Measurements from ENCODE around the gene RBMS1. TPM values are rescaled to one million over a fixed set of nuclear protein-coding genes. Genes with fewer than 3 reads are reported as not detected.

The RBMS1 gene
- total and polyA plus RNA-seq, 4 experiments from 2014 or later, result 101 to 131 (median 112) TPM

GRCh38 chr2:160345071-160345764 lies 148.4 kb downstream of the RBMS1 start:
- Histone ChIP-seq H3K27me3 (ENCODE audit: insufficient read depth, low read length) (no peaks in the 10 kb centered on the region), H3K4me3 (ENCODE audit: low read length in 2 of 2) (no peak overlapping the region), H3K9me3 (ENCODE audit: control insufficient read depth in 1 of 2, low read length in 2 of 2) (no peaks in the 10 kb centered on the region), H3K27ac (ENCODE audit: low read depth, low read length) (no peak overlapping the region), H3K4me1 (ENCODE audit: insufficient read depth, low read length) (peaks cover 77% of the 10 kb centered on the region), H3K36me3 (ENCODE audit: insufficient read depth, low read length) (no peaks in the 10 kb centered on the region)
- Mint-ChIP-seq H3K36me3 (peaks cover 6 to 16% of the 10 kb centered on the region in 2 donors), H3K27me3 (no peaks in the 10 kb centered on the region), H3K4me1 (peaks cover 54 to 94% (median 82%) of the 10 kb centered on the region in 4 donors), H3K27ac (peak overlapping the region; percentile 30 to 73 (median 47)), H3K9me3 (no peaks in the 10 kb centered on the region), H3K4me3 (peak overlapping the region in 6 of 8 donors; percentile 4 to 77 (median 72))
- POLR2A ChIA-PET (ENCODE audit: partially characterized antibody), result interaction anchor here (1.2 to 2.1 kb wide), 2 partner anchors 10 to 66 kb away, joined by 3 to 4 read pairs; no protein-coding TSS in a partner anchor
- intact Hi-C loops (cut with micrococcal nuclease), result no loop called here
- DNase-seq, result no peak
- CTCF ChIA-PET (ENCODE audit: partially characterized antibody), result interaction anchor here (1.1 to 3.9 kb wide), 4 partner anchors 8 to 649 kb away, joined by 3 to 15 read pairs (median 8); no protein-coding TSS in a partner anchor

- H3K9me3 ChIP-seq (ENCODE audit: control insufficient read depth in 1 of 2, low read length in 2 of 2), result no peaks in the 10 kb centered on the region
- ChIA-PET POLR2A (ENCODE audit: partially characterized antibody) (interaction anchor here (2.1 kb wide), 1 partner anchor 8 kb away, joined by 4 read pairs; no protein-coding TSS in a partner anchor), CTCF (ENCODE audit: partially characterized antibody) (interaction anchor here (1.2 to 3.9 kb wide), 3 partner anchors 10 to 19 kb away, joined by 4 to 15 read pairs (median 12); no protein-coding TSS in a partner anchor)
- H3K27ac ChIP-seq (ENCODE audit: low read depth, low read length), result no peak overlapping the region
- H3K27me3 ChIP-seq (ENCODE audit: insufficient read depth, low read length), result no peaks in the 10 kb centered on the region
- no peak overlapping the region for H3K27ac Mint-ChIP-seq
- H3K36me3 ChIP-seq (ENCODE audit: insufficient read depth, low read length), result no peaks in the 10 kb centered on the region
- no peaks in the 10 kb centered on the region for H3K9me3 Mint-ChIP-seq
- no peak overlapping the region for H3K4me3 Mint-ChIP-seq
- no peak overlapping the region for H3K4me3 ChIP-seq (ENCODE audit: low read length in 2 of 2)
- no peak for DNase-seq
- H3K4me1 ChIP-seq (ENCODE audit: insufficient read depth, low read length), result peaks cover 82% of the 10 kb centered on the region
- peaks cover 0 to 6% of the 10 kb centered on the region in 2 donors for H3K36me3 Mint-ChIP-seq
- intact Hi-C loops (cut with micrococcal nuclease), result no loop called here
- no peaks in the 10 kb centered on the region for H3K27me3 Mint-ChIP-seq
- H3K4me1 Mint-ChIP-seq, result peaks cover 56 to 94% (median 82%) of the 10 kb centered on the region in 4 donors
Observed at GRCh38 chr2:160343404-160343803, 150.2 kb downstream of the RBMS1 start.

GRCh38 chr2:160339726-160340125 lies 153.9 kb downstream of the RBMS1 start:
- Histone ChIP-seq H3K27me3 (ENCODE audit: insufficient read depth, low read length) (no peaks in the 10 kb centered on the region), H3K4me3 (ENCODE audit: low read length in 2 of 2) (no peak overlapping the region), H3K27ac (ENCODE audit: low read depth, low read length) (no peak overlapping the region), H3K36me3 (ENCODE audit: insufficient read depth, low read length) (no peaks in the 10 kb centered on the region), H3K4me1 (ENCODE audit: insufficient read depth, low read length) (peaks cover 76% of the 10 kb centered on the region), H3K9me3 (ENCODE audit: control insufficient read depth in 1 of 2, low read length in 2 of 2) (no peaks in the 10 kb centered on the region)
- Mint-ChIP-seq H3K27me3 (no peaks in the 10 kb centered on the region), H3K4me1 (peaks cover 53 to 89% (median 75%) of the 10 kb centered on the region in 4 donors), H3K4me3 (no peak overlapping the region), H3K36me3 (peaks cover 0 to 4% of the 10 kb centered on the region in 2 donors), H3K27ac (peak overlapping the region in 3 of 7 donors; percentile 14 to 71 (median 54)), H3K9me3 (no peaks in the 10 kb centered on the region)
- CTCF ChIA-PET (ENCODE audit: partially characterized antibody), result interaction anchor here (1.3 kb wide), 1 partner anchor 13 kb away, joined by 6 read pairs; no protein-coding TSS in a partner anchor
- no peak for DNase-seq
- intact Hi-C loops (cut with micrococcal nuclease), result loop anchor here (1.0 kb wide), 1 partner anchor 8 kb away; no protein-coding TSS in a partner anchor
- POLR2A ChIA-PET (ENCODE audit: partially characterized antibody), result interaction anchor here (1.5 kb wide), 1 partner anchor 45 kb away, joined by 3 read pairs; no protein-coding TSS in a partner anchor

GRCh38 chr2:160338901-160339685 lies 154.5 kb downstream of the RBMS1 start:
- Histone ChIP-seq H3K4me3 (ENCODE audit: low read length in 2 of 2) (no peak overlapping the region), H3K27ac (ENCODE audit: low read depth, low read length) (no peak overlapping the region), H3K9me3 (ENCODE audit: control insufficient read depth in 1 of 2, low read length in 2 of 2) (no peaks in the 10 kb centered on the region), H3K4me1 (ENCODE audit: insufficient read depth, low read length) (peaks cover 76% of the 10 kb centered on the region), H3K27me3 (ENCODE audit: insufficient read depth, low read length) (no peaks in the 10 kb centered on the region), H3K36me3 (ENCODE audit: insufficient read depth, low read length) (no peaks in the 10 kb centered on the region)
- CTCF ChIA-PET (ENCODE audit: partially characterized antibody), result no interaction called here
- peak overlapping the region in 3 of 8 donors; percentile 20 to 54 (median 35) for H3K4me3 Mint-ChIP-seq
- H3K9me3 Mint-ChIP-seq, result no peaks in the 10 kb centered on the region
- intact Hi-C loops (cut with micrococcal nuclease), result loop anchor here (1.0 kb wide), 1 partner anchor 8 kb away; no protein-coding TSS in a partner anchor
- DNase-seq, result no peak
- H3K36me3 Mint-ChIP-seq, result peaks cover 0 to 4% of the 10 kb centered on the region in 2 donors
- no peaks in the 10 kb centered on the region for H3K27me3 Mint-ChIP-seq
- POLR2A ChIA-PET (ENCODE audit: partially characterized antibody), result interaction anchor here (1.5 kb wide), 1 partner anchor 46 kb away, joined by 3 read pairs; no protein-coding TSS in a partner anchor
- peaks cover 58 to 90% (median 76%) of the 10 kb centered on the region in 4 donors for H3K4me1 Mint-ChIP-seq
- H3K27ac Mint-ChIP-seq, result peak overlapping the region; percentile 2 to 71 (median 30)

- intact Hi-C loops (cut with micrococcal nuclease), result no loop called here
- Mint-ChIP-seq H3K9me3 (no peaks in the 10 kb centered on the region), H3K27ac (peak overlapping the region in 5 of 7 donors; percentile 20 to 82 (median 67)), H3K4me3 (peak overlapping the region in 1 of 8 donors; percentile 16), H3K4me1 (peaks cover 65 to 91% (median 79%) of the 10 kb centered on the region in 4 donors), H3K36me3 (peaks cover 0 to under 1% of the 10 kb centered on the region in 2 donors), H3K27me3 (no peaks in the 10 kb centered on the region)
- POLR2A ChIA-PET (ENCODE audit: partially characterized antibody), result interaction anchor here (1.5 to 1.6 kb wide), 3 partner anchors 9 to 15 kb away, joined by 3 to 4 read pairs (median 4); no protein-coding TSS in a partner anchor
- H3K4me1 ChIP-seq (ENCODE audit: insufficient read depth, low read length), result peaks cover 84% of the 10 kb centered on the region
- H3K9me3 ChIP-seq (ENCODE audit: control insufficient read depth in 1 of 2, low read length in 2 of 2), result no peaks in the 10 kb centered on the region
- H3K27ac ChIP-seq (ENCODE audit: low read depth, low read length), result no peak overlapping the region
- CTCF ChIA-PET (ENCODE audit: partially characterized antibody), result interaction anchor here (1.1 to 1.6 kb wide), 5 partner anchors 11 to 90 kb away, joined by 3 to 10 read pairs (median 3); no protein-coding TSS in a partner anchor
- DNase-seq, result no peak
- no peaks in the 10 kb centered on the region for H3K36me3 ChIP-seq (ENCODE audit: insufficient read depth, low read length)
- no peak overlapping the region for H3K4me3 ChIP-seq (ENCODE audit: low read length in 2 of 2)
- H3K27me3 ChIP-seq (ENCODE audit: insufficient read depth, low read length), result no peaks in the 10 kb centered on the region
Observed at GRCh38 chr2:160337728-160338127, 155.9 kb downstream of the RBMS1 start.

GRCh38 chr2:160336635-160337034 lies 157.0 kb downstream of the RBMS1 start:
- Mint-ChIP-seq H3K4me3 (no peak overlapping the region), H3K27me3 (no peaks in the 10 kb centered on the region), H3K36me3 (peaks cover 0 to 1% of the 10 kb centered on the region in 2 donors), H3K4me1 (peaks cover 69 to 91% (median 81%) of the 10 kb centered on the region in 4 donors), H3K9me3 (no peaks in the 10 kb centered on the region), H3K27ac (peak overlapping the region in 2 of 7 donors; percentile 3 to 65)
- Histone ChIP-seq H3K4me3 (ENCODE audit: low read length in 2 of 2) (no peak overlapping the region), H3K27ac (ENCODE audit: low read depth, low read length) (no peak overlapping the region), H3K27me3 (ENCODE audit: insufficient read depth, low read length) (no peaks in the 10 kb centered on the region), H3K4me1 (ENCODE audit: insufficient read depth, low read length) (peaks cover 88% of the 10 kb centered on the region), H3K36me3 (ENCODE audit: insufficient read depth, low read length) (no peaks in the 10 kb centered on the region), H3K9me3 (ENCODE audit: control insufficient read depth in 1 of 2, low read length in 2 of 2) (no peaks in the 10 kb centered on the region)
- CTCF ChIA-PET (ENCODE audit: partially characterized antibody), result interaction anchor here (1.6 to 5.1 kb wide), 2 partner anchors 13 to 17 kb away, joined by 10 to 38 read pairs; no protein-coding TSS in a partner anchor
- DNase-seq, result no peak
- intact Hi-C loops (cut with micrococcal nuclease), result no loop called here
- POLR2A ChIA-PET (ENCODE audit: partially characterized antibody), result interaction anchor here (1.6 kb wide), 1 partner anchor 8 kb away, joined by 3 read pairs; no protein-coding TSS in a partner anchor
